Measurements from ENCODE around the gene PRKAG2.
"Not testable (repeated sequence)": the region's sequence is repeated elsewhere in the genome, so short reads cannot be mapped to it uniquely, and the experiment has no call there.

PRKAG2 gene

DNA sequence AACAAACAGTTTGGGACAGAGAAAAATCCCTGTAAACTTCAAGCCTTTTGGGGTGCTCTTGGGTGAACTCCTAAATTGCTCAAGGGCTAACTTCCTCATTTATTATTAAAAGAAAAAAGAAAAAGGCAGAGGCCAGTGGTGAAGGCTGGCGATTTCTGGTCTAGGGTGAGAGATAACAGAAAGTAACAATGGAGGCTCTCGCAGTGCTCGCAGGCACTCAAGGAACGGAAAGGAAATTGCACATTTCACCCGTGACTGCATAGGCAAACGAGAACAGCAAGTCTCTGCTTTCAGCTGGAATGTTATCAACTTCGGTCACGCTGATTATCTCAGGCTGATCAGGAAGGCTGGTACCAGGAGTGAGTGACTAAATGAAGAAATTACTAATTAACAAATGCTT, 70.7 kb downstream of the PRKAG2 start:
- in situ Hi-C loops (cut with MboI; ENCODE audit: low sequenced_read_pairs), result no loop called here

GRCh38 chr7:151805191-151805590, 71.7 kb downstream of the PRKAG2 start:
- in situ Hi-C loops (cut with MboI; ENCODE audit: low sequenced_read_pairs), result no loop called here

DNA sequence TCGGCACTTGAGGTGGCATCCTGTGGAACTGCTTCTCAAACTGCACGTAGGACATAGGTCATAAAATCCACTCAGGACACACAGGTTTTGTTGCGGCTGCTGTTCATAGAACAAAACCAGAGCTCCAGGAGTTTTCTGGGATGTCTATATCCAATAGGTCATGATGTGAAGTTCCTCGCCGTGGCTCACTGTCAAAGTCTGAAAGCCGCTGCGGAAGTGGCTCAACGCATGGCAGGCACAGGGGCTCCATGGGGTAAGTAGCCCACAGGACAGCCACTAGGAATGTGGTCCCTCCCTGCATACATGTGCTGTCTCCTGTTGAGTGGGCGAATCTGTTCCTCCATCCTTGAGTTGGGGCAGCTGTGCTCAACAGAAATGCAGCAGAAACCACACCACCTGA, 72.2 kb downstream of the PRKAG2 start:
- in situ Hi-C loops (cut with MboI; ENCODE audit: low sequenced_read_pairs), result no loop called here

DNA sequence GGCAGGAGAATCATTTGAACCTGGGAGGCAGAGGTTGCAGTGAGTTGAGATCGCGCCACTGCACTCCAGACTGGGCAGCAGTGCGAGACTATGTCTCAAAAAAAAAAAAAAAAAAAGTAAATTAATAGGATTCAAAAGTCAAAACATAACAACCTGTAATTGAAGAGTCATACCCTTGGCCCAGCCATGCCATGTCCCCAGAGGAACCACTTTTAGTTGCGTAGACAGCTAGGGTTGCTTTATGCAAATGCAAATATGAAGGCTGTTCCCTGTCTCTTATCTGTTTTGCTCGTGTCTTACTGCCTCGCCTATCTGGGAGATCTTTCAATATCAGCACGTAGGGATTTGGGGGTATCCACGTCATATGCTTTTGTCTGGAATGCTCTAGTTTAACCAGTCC, 73.1 kb downstream of the PRKAG2 start:
- in situ Hi-C loops (cut with MboI; ENCODE audit: low sequenced_read_pairs), result no loop called here

GRCh38 chr7:151802469-151802846, 74.5 kb downstream of the PRKAG2 start:
- in situ Hi-C loops (cut with MboI; ENCODE audit: low sequenced_read_pairs), result no loop called here

- in situ Hi-C loops (cut with MboI; ENCODE audit: low sequenced_read_pairs), result no loop called here
Measured at GRCh38 chr7:151801782-151802468, 75.0 kb downstream of the PRKAG2 start.

- in situ Hi-C loops (cut with MboI; ENCODE audit: low sequenced_read_pairs), result no loop called here
Measured at GRCh38 chr7:151801291-151801690, 75.6 kb downstream of the PRKAG2 start.

GRCh38 chr7:151800861-151801260, 76.1 kb downstream of the PRKAG2 start:
- in situ Hi-C loops (cut with MboI; ENCODE audit: low sequenced_read_pairs), result no loop called here

DNA sequence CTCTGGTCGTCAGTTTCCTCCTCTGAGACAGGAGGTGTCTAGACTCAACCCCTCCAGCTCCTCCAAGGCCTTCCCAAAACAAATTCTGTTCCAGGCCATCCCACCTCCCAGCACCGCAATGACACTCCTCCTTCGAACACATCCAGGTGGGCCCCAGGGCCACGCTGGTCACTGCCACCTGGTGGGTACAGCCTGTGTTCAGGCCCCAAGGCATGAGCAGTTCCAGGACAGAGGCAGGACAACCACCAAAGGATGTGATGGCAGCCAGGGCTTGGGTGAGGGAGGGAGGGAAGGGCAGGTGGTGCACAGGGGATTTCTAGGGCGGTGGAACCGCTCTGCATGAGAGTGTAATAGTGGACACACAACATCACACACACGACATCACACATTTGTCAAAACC, 76.5 kb downstream of the PRKAG2 start:
- in situ Hi-C loops (cut with MboI; ENCODE audit: low sequenced_read_pairs), result no loop called here

GRCh38 chr7:151799506-151799905, 77.4 kb downstream of the PRKAG2 start:
- in situ Hi-C loops (cut with MboI; ENCODE audit: low sequenced_read_pairs), result no loop called here

DNA sequence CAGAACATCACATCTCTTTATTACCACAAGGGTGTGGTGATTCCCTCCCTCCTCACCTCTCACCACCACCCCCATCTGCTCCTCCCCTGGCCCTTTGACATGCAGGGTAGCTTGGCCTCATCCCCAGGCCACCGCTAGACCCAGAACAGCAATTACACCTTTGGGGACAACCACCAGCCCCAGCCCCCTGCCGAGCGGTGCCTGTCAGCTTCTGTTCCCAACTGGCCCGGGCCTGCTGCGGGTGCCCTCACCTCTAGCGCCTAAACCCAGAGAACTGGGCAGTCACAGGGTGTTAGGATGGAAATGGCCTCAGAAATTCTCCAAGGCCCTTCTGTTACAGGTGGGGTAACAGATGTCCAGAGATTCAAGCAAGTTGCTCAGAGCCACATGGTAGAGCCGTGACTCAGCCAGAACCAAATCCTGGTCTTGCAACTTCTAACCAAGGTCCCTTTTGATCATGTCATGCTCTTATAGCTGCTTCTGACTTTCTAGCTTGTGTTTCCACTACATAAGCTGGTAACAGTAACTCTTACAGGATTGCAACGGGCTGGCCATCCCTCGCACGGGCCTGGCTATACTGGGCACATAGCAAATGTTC, 78.0 kb downstream of the PRKAG2 start:
- in situ Hi-C loops (cut with MboI; ENCODE audit: low sequenced_read_pairs), result no loop called here

DNA sequence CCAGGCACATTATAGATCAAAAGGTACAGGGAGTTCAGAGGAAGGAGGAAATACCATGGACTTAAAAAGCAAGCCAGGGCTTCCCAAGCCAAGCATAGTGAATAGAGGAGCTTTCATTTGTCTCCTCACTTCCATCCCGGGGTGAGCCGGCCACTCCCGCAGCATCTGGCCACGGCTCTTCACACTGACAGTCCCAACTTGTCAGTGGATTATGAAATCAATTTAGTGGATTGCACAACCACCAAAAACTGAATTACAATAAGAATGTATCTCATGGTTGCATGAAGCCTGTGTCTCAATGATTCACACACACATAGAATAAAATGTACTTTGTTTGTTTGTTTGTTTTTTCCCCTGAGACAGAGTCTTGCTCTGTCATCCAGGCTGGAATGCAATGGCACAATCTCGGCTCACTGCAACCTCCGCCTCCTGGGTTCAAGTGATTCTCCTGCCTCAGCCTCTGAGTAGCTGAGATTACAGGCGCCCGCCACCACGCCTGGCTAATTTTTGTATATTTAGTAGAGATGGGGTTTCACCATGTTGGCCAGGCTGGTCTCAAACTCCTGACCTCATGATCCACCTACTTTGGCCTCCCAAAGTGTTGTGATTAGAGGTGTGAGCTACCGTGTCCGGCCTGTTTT, 79.1 kb downstream of the PRKAG2 start:
- in situ Hi-C loops (cut with MboI; ENCODE audit: low sequenced_read_pairs), result not testable (repeated sequence)

GRCh38 chr7:151796871-151797537, 79.9 kb downstream of the PRKAG2 start:
- in situ Hi-C loops (cut with MboI; ENCODE audit: low sequenced_read_pairs), result no loop called here

GRCh38 chr7:151796091-151796870, 80.6 kb downstream of the PRKAG2 start:
- in situ Hi-C loops (cut with MboI; ENCODE audit: low sequenced_read_pairs), result no loop called here

GRCh38 chr7:151795168-151795811, 81.6 kb downstream of the PRKAG2 start:
- in situ Hi-C loops (cut with MboI; ENCODE audit: low sequenced_read_pairs), result no loop called here

GRCh38 chr7:151794508-151795167, 82.3 kb downstream of the PRKAG2 start:
- in situ Hi-C loops (cut with MboI; ENCODE audit: low sequenced_read_pairs), result no loop called here

- in situ Hi-C loops (cut with MboI; ENCODE audit: low sequenced_read_pairs), result no loop called here
Measured at GRCh38 chr7:151793991-151794507, 82.9 kb downstream of the PRKAG2 start.

- in situ Hi-C loops (cut with MboI; ENCODE audit: low sequenced_read_pairs), result no loop called here
Measured at GRCh38 chr7:151793531-151793951, 83.4 kb downstream of the PRKAG2 start.

GRCh38 chr7:151792636-151793035, 84.3 kb downstream of the PRKAG2 start:
- in situ Hi-C loops (cut with MboI; ENCODE audit: low sequenced_read_pairs), result no loop called here

GRCh38 chr7:151792086-151792485, 84.8 kb downstream of the PRKAG2 start:
- in situ Hi-C loops (cut with MboI; ENCODE audit: low sequenced_read_pairs), result no loop called here

All from HL-60/S4 treated with phorbol 12-myristate 13-acetate at 8.2 ng/mL for 4 days and 3 days (cell line).